ENCODE measurements around the gene RBM44. TPM values are rescaled to one million over a fixed set of nuclear protein-coding genes. Genes with fewer than 3 reads are reported as not detected.

The RBM44 gene
- polyA plus RNA-seq, 1 donor from 2014 or later, result 2.5 TPM

DNA sequence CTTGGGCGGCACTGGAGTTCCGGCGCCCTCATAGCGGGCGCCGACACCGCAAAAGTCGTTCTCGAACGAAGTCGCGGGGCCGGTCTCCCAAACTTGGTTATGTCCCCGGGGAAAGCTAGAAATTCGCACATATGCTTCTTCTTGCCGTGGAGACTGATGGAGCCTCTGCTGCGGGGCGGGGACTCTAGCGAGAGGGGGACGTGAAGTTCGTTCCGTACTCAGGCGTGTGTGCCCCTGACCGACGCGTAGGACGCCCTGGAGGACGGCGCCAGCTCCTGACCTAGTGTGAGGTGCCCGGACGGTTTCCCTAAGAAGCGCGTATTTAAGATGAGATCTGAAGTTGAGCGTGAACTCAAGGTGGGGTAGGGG is 465 bp downstream of the RBM44 start:
- H3K36me3 ChIP-seq (ENCODE audit: insufficient read depth, low read length), result no peaks in the 10 kb centered on the region
- H3K27me3 ChIP-seq (ENCODE audit: insufficient read depth, low read depth, low read length), result no peaks in the 10 kb centered on the region
- H3F3A ChIP-seq (ENCODE audit: insufficient read depth, low read length, poor library complexity, severe bottlenecking), result no peaks in the 10 kb centered on the region
- H3K27ac ChIP-seq (ENCODE audit: low read length), result no peak overlapping the region
- TF ChIP-seq, protein P1, sequence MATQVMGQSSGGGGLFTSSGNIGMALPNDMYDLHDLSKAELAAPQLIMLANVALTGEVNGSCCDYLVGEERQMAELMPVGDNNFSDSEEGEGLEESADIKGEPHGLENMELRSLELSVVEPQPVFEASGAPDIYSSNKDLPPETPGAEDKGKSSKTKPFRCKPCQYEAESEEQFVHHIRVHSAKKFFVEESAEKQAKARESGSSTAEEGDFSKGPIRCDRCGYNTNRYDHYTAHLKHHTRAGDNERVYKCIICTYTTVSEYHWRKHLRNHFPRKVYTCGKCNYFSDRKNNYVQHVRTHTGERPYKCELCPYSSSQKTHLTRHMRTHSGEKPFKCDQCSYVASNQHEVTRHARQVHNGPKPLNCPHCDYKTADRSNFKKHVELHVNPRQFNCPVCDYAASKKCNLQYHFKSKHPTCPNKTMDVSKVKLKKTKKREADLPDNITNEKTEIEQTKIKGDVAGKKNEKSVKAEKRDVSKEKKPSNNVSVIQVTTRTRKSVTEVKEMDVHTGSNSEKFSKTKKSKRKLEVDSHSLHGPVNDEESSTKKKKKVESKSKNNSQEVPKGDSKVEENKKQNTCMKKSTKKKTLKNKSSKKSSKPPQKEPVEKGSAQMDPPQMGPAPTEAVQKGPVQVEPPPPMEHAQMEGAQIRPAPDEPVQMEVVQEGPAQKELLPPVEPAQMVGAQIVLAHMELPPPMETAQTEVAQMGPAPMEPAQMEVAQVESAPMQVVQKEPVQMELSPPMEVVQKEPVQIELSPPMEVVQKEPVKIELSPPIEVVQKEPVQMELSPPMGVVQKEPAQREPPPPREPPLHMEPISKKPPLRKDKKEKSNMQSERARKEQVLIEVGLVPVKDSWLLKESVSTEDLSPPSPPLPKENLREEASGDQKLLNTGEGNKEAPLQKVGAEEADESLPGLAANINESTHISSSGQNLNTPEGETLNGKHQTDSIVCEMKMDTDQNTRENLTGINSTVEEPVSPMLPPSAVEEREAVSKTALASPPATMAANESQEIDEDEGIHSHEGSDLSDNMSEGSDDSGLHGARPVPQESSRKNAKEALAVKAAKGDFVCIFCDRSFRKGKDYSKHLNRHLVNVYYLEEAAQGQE (IDR thresholded peaks at IDR 0.05; ENCODE audit: borderline replicate concordance), result no peak
- TF ChIP-seq EP300 (conservative IDR thresholded peaks at IDR 0.05; ENCODE audit: poor library complexity, severe bottlenecking) (no peak), RAD21 (conservative IDR thresholded peaks at IDR 0.05) (no peak), SMC3 (conservative IDR thresholded peaks at IDR 0.05; ENCODE audit: poor library complexity) (no peak)
- TF ChIP-seq, protein P2, sequence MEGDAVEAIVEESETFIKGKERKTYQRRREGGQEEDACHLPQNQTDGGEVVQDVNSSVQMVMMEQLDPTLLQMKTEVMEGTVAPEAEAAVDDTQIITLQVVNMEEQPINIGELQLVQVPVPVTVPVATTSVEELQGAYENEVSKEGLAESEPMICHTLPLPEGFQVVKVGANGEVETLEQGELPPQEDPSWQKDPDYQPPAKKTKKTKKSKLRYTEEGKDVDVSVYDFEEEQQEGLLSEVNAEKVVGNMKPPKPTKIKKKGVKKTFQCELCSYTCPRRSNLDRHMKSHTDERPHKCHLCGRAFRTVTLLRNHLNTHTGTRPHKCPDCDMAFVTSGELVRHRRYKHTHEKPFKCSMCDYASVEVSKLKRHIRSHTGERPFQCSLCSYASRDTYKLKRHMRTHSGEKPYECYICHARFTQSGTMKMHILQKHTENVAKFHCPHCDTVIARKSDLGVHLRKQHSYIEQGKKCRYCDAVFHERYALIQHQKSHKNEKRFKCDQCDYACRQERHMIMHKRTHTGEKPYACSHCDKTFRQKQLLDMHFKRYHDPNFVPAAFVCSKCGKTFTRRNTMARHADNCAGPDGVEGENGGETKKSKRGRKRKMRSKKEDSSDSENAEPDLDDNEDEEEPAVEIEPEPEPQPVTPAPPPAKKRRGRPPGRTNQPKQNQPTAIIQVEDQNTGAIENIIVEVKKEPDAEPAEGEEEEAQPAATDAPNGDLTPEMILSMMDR (IDR thresholded peaks at IDR 0.05; ENCODE audit: poor library complexity, severe bottlenecking), result no peak
- H4K20me1 ChIP-seq (ENCODE audit: insufficient read depth), result no peaks in the 10 kb centered on the region
- no peak overlapping the region for H3K4me2 ChIP-seq (ENCODE audit: low read length)
- no peak overlapping the region for H2AFZ ChIP-seq (ENCODE audit: low read depth, low read length)
- no peak overlapping the region for H3K4me3 ChIP-seq (ENCODE audit: low read length)
- no peaks in the 10 kb centered on the region for H3K9me2 ChIP-seq (ENCODE audit: insufficient read depth, low read length)
- H3K79me2 ChIP-seq (replicated peaks; ENCODE audit: insufficient read depth, low read length), result no peaks in the 10 kb centered on the region
- H3K9ac ChIP-seq (ENCODE audit: low read length), result no peak overlapping the region
- no peaks in the 10 kb centered on the region for H3K9me3 ChIP-seq (ENCODE audit: low read length)

DNA sequence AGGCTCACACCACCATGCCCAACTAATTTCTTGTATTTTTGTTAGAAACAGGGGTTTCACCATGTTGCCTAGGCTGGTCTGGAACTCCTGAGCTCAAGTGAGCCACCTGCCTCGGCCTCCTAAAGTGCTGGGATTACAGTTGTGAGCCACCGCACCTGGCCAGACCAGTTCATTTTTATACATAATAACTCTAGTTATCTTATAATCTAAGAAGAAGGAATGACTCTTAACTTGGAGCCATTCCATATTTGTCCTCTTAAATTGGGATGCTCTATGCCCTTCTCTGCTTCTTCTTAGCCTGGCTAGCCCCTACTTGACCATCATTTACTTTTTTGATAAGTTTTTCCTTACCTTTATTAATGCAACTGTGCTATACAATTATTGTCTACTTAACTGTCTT is 2.9 kb downstream of the RBM44 start:
- Histone ChIP-seq H3K27ac (ENCODE audit: low read length) (no peak overlapping the region), H3K9ac (ENCODE audit: low read length) (no peak overlapping the region), H3K9me3 (ENCODE audit: low read length) (no peaks in the 10 kb centered on the region), H3K9me2 (ENCODE audit: insufficient read depth, low read length) (no peaks in the 10 kb centered on the region), H4K20me1 (ENCODE audit: insufficient read depth) (no peaks in the 10 kb centered on the region), H3K79me2 (replicated peaks; ENCODE audit: insufficient read depth, low read length) (no peaks in the 10 kb centered on the region), H2AFZ (ENCODE audit: low read depth, low read length) (no peak overlapping the region), H3K27me3 (ENCODE audit: insufficient read depth, low read depth, low read length) (no peaks in the 10 kb centered on the region), H3K4me3 (ENCODE audit: low read length) (no peak overlapping the region), H3K4me2 (ENCODE audit: low read length) (no peak overlapping the region), H3K36me3 (ENCODE audit: insufficient read depth, low read length) (no peaks in the 10 kb centered on the region), H3F3A (ENCODE audit: insufficient read depth, low read length, poor library complexity, severe bottlenecking) (no peaks in the 10 kb centered on the region)
- no peak for TF ChIP-seq EP300 (conservative IDR thresholded peaks at IDR 0.05; ENCODE audit: poor library complexity, severe bottlenecking)
- TF ChIP-seq MXI1 (conservative IDR thresholded peaks at IDR 0.05; ENCODE audit: poor library complexity, severe bottlenecking), result no peak
- no peak for TF ChIP-seq SMC3 (conservative IDR thresholded peaks at IDR 0.05; ENCODE audit: poor library complexity)
- TF ChIP-seq RAD21 (conservative IDR thresholded peaks at IDR 0.05), result no peak
- TF ChIP-seq POLR2AphosphoS5 (IDR thresholded peaks at IDR 0.05), result no peak
- TF ChIP-seq, protein P1 (IDR thresholded peaks at IDR 0.05; ENCODE audit: borderline replicate concordance), result no peak
- TF ChIP-seq, protein P2 (IDR thresholded peaks at IDR 0.05; ENCODE audit: poor library complexity, severe bottlenecking), result no peak
- TF ChIP-seq TAF1 (IDR thresholded peaks at IDR 0.05; ENCODE audit: low read depth), result no peak
- no peak for TF ChIP-seq EZH2 (IDR thresholded peaks at IDR 0.05; ENCODE audit: borderline replicate concordance, insufficient read depth, low read length, poor library complexity, severe bottlenecking)

All from neural cell (in vitro differentiated cells).